ENCODE data around the gene CITED4. TPM values are rescaled to one million over a fixed set of nuclear protein-coding genes. Genes with fewer than 3 reads are reported as not detected.
A peak's percentile ranks its signal among the peaks of the same experiment; 100 is the strongest.

Gene CITED4
- total RNA-seq, 2 experiments from 2014 or later = 4.3 to 5.3 TPM

DNA sequence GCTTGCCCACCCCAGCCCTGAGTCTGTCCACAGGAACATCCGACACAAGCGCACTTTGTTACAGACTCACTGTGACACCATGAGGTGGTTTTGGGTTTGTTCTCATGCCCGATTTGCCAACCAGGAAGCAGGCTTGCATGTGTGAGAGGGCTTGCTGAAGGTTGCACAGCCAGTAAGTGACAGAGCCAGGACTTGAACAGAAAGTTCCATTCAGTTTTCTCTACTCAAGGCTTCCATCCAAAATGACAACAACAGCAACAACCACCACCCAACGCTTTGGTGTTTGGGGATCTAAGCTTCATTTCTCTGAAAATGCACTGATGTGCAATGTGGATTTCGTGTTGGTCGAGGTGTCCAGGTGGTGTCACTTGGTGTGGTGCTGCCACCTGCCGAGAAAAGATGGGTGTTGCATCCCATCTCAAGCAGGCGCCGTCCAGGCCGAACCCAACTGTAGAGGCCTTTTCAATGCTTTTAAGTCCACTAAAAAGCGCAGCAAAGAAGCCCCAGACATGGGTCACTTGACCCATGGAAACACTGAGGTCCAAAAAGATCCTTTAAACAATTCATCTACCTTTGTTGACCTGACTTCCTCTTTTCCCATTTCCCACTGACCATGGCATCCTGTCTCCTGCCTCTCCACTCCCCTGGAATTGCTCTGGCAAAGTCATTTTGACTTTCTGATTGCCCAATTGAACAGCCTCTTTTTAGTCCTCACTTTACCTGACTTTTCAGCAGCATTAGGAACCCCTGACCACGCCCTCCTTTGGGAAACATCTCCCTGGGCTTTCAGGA lies 12.2 kb downstream of the CITED4 start:
- Mint-ChIP-seq H3K27me3 (no peaks in the 10 kb centered on the region), H3K4me1 (peaks cover 10% of the 10 kb centered on the region), H3K4me3 (no peak overlapping the region), H3K9me3 (no peaks in the 10 kb centered on the region), H3K36me3 (no peaks in the 10 kb centered on the region), H3K27ac (no peak overlapping the region)
- peak; percentile 73 for DNase-seq

DNA sequence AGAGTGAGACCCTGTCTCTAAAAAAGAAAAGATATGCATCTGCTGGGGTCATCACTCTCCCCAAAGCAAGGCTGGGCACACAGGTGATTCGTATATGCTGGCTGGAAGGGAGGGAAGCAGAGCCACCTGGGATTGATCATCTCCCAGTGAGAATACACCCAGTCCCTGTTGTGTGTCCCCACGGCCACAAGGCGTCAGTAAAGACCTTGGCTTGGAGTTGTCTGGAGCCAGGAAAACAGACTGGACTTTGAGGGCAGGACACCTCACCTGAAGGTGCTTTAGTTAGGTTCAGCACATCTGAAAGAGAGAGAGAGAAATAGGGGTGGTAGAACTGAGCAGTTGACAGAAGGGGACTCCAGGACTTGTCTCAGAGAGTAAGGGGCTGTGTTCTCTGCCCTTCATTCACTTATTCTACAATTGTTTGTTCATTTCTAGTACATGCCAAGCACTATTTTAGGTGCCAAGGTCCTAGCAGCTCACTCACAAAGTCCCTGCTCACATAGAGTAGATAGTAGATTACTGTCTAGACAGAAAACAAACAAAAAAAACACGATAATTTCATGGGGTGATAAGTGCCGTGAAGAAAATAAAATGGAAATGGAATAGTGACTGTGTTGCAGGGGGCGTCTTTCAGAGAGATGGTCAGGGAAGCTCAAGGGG lies 13.5 kb downstream of the CITED4 start:
- Mint-ChIP-seq H3K4me1 (peaks cover 13% of the 10 kb centered on the region), H3K27me3 (no peaks in the 10 kb centered on the region), H3K4me3 (no peak overlapping the region), H3K27ac (no peak overlapping the region), H3K36me3 (no peaks in the 10 kb centered on the region), H3K9me3 (no peaks in the 10 kb centered on the region)
- DNase-seq = no peak

DNA sequence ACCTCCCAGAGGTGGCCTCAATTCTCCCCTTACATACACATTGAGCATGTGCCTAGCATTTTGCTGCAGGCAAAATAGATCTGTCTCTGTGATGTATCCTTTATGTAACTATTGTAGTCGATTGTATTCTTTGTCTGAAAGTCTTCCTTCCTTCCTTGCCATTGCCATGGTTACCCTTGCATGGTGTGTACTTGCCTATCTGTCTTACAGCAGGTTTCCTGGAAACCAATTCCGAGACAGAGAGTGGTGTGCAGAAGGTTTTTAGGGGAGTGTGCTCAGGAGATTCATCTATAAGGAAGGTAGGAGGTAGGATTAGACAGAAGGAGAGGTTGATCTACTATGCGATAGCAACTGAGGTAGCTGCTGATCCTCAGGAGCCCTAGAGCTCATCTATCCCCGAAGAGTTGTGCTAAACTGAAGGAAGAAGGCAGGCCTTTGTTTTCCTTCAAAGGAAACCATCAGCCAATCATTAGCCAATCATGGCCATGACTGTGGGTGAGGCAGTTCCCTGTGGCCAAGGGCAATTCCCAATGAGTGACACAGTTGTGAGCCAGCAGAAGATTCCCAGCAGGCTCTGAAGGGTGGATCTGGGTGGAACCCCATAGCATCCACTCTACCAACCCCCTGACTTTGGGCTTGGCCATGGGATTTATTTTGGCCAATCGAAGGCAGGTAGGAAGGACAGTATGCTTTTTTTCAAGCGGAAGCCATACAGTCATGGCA lies 15.0 kb downstream of the CITED4 start:
- H3K4me3 Mint-ChIP-seq = no peak overlapping the region
- H3K36me3 Mint-ChIP-seq = no peaks in the 10 kb centered on the region
- peaks cover 13% of the 10 kb centered on the region for H3K4me1 Mint-ChIP-seq
- H3K9me3 Mint-ChIP-seq = peaks cover 4% of the 10 kb centered on the region
- H3K27ac Mint-ChIP-seq = no peak overlapping the region
- DNase-seq = no peak
- H3K27me3 Mint-ChIP-seq = no peaks in the 10 kb centered on the region

DNA sequence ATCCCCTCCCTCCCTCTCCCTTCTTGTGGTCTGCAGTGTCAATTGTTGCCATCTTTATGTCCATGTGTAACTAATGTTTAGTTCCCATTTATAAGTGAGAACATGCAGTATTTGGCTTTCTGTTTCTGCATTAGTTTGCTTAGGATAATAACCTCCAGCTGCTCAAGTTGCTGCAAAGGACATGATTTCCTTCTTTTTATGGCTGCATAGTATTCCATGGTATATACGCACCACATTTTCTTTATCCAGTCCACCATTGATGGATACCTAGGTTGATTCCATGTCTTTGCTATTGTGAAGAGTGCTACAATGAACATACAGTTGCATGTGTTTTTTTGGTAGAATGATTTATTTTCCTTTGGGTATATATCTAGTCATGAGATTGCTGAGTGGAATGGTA lies 16.3 kb downstream of the CITED4 start:
- Mint-ChIP-seq H3K4me3 (no peak overlapping the region), H3K4me1 (peaks cover 19% of the 10 kb centered on the region), H3K9me3 (peaks cover 4% of the 10 kb centered on the region), H3K27me3 (no peaks in the 10 kb centered on the region), H3K27ac (no peak overlapping the region), H3K36me3 (no peaks in the 10 kb centered on the region)
- DNase-seq = no peak

DNA sequence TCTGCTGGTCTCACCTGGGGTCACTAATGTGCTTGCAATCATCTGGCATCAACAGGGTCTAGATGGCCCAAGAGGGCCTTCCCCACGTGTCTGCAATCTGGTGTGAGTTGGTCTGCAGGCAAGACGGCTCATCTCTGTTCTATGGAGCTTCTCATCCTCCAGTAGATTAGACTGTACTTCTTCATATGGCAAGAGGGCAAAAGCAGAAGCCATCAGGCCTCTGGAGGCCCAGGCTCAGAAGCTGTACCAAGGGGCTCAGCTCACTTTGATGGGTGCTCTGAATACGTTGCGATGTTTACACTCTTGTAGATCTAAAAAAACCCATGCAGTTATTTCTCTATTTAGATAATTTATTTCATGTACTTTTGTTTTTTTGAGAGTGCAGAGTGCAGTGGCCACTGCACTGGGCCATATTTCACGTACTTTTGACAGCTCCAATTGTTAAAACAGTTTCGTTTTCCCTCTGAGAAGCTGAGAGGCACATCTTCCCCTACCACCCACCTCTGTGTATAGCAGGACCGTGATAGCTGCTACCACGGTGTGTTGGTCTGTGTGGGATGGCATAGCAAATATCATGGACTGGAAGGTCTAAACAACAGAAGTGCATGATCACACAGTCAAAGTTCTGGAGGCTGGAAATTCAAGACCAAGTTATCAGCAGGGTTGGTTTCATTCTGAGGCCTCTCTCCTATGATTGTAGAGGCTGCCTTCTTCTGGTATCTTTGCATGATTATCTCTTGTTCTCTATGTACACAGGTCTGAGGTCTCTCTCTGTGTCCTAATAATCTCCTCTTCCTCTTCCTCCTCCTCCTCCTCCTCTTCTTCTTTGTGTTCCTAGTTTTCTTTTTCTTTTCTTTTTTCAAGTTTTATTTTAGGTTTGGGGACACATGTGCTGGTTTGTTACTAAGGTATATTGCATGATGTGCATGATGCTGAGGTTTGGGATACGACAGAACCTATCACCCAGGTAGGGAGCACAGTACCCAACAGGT lies 17.0 kb downstream of the CITED4 start:
- no peak for DNase-seq
- Mint-ChIP-seq H3K4me3 (no peak overlapping the region), H3K27ac (no peak overlapping the region), H3K27me3 (no peaks in the 10 kb centered on the region), H3K4me1 (peaks cover 26% of the 10 kb centered on the region), H3K9me3 (peaks cover 4% of the 10 kb centered on the region), H3K36me3 (no peaks in the 10 kb centered on the region)

DNA sequence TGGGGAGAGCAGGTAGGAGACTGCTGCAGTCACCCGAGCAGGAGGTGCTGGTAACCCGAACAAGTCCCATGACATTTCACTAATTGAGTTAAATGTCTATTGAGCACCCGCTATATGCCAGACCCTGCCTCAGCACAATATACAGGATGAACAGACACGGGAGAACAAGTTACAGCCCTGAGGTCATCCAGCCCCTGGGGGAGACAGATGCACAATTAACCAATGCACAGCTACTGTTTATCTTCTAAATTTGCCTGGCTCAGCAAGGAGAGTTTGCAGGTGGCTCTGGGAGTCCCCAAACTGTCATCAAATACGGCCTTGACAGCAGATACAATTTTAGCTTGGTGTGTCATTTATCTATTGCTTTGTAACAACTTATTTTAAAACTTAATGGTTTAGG lies 18.1 kb downstream of the CITED4 start:
- H3K4me3 Mint-ChIP-seq = no peak overlapping the region

DNA sequence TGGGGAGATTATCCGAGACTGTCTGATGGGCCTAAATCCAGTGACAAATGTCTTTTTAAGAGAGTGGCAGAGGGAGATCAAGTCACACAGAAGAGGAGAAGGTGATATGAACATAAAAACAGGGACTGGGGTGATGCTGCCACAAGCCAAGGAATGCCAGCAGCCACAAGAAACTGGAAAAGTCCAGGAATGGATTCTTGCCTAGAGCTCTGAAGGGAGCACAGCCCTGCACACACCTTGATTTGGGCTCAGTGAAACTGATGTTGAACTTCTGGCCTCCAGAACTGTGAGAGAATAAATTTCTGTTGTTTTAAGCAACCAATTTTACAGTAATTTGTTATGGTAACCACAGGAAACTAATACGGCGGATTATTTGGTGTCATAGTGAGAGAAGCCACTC lies 19.5 kb downstream of the CITED4 start:
- Mint-ChIP-seq H3K36me3 (no peaks in the 10 kb centered on the region), H3K27me3 (no peaks in the 10 kb centered on the region), H3K9me3 (peaks cover 4% of the 10 kb centered on the region)

More for the DNA sequence above, 18.1 kb downstream of the CITED4 start:
- no peaks in the 10 kb centered on the region for H3K36me3 Mint-ChIP-seq
- peaks cover 30% of the 10 kb centered on the region for H3K4me1 Mint-ChIP-seq
- no peak for DNase-seq
- H3K27ac Mint-ChIP-seq = no peak overlapping the region
- no peaks in the 10 kb centered on the region for H3K27me3 Mint-ChIP-seq
- peaks cover 4% of the 10 kb centered on the region for H3K9me3 Mint-ChIP-seq

DNA sequence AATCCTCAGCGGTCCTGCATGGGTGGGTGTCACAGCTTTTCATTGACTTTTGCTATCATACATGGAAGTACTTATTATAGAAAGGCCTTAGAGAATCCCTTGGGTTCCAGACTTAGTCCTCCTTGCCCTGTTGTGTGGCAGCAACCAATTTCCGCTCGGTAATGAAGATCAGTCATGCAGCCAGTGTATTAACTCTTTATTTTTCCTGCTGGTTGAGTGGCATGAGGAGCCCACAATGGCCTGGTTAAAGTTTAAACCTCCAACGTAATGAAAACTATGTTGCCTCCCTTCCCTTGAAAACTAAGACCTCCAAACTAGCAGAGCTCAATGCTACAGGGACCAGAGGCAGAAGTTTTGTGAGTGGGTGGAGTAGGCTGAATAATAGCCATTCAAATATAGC lies 20.0 kb downstream of the CITED4 start:
- Mint-ChIP-seq H3K27ac (no peak overlapping the region), H3K27me3 (no peaks in the 10 kb centered on the region), H3K36me3 (no peaks in the 10 kb centered on the region), H3K4me3 (no peak overlapping the region), H3K9me3 (peaks cover 4% of the 10 kb centered on the region), H3K4me1 (peaks cover 31% of the 10 kb centered on the region)
- DNase-seq = no peak

More for the DNA sequence above, 19.5 kb downstream of the CITED4 start:
- no peak for DNase-seq
- H3K27ac Mint-ChIP-seq = no peak overlapping the region
- H3K4me1 Mint-ChIP-seq = peaks cover 31% of the 10 kb centered on the region
- H3K4me3 Mint-ChIP-seq = no peak overlapping the region

DNA sequence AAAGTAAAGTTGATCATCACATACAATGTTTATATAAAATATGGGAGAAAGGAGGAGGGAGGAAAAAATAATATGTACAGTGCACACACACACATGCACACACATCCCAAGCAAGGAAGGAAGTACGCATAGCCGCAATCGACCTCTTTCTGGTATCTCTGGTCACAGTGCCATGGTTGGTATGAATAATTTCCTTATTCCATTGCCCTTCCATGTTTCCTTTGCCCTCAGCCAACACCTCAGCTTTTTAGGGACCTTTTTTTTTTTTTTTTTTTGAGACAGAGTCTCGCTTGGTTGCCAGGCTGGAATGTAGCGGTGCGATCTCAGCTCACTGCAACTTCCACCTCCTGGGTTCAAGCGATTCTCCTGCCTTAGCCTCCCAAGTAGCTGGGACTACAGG lies 20.6 kb downstream of the CITED4 start:
- Mint-ChIP-seq H3K9me3 (peaks cover 4% of the 10 kb centered on the region), H3K27me3 (no peaks in the 10 kb centered on the region), H3K27ac (no peak overlapping the region), H3K4me3 (no peak overlapping the region), H3K36me3 (no peaks in the 10 kb centered on the region), H3K4me1 (peaks cover 31% of the 10 kb centered on the region)
- no peak for DNase-seq

DNA sequence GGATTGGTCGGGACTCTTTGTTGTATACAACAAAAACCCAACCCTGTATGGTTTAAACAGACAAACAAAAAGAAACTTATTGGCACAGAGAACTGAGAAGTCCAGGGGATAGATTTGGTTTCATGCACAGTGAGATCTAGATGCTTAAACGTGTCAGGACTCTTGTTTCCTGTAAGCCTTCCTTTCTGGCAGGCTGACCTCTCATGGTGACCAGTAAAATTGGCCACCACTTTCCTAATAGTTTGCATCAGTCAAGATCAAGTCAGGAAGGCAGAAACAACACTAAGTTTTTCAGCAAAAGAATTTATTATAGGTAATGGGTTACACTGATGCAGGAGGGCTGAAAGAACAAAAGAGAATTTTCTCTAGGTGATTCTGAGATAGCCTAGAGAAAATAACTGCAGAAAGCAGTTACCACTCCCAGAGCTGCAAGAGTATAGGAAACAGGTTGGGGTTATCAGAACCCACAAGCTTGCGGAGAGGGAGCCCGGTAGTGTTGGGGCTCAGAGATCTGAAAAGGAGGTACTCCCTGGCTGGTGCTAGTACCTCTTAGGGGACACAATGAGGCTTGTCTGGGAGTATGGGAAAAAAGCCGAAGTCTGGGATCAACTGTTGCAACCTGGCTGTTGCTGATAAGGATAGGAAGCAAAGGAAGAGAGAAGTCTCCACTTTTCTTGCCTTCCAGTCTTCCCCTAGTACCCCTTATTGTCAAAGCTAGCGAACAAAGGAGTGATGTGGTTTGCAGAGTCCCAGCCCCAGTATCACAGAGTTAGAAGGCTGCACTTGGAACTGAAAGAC lies 21.4 kb downstream of the CITED4 start:
- H3K27ac Mint-ChIP-seq = no peak overlapping the region
- DNase-seq = no peak
- H3K9me3 Mint-ChIP-seq = peaks cover 4% of the 10 kb centered on the region
- H3K36me3 Mint-ChIP-seq = no peaks in the 10 kb centered on the region
- H3K4me1 Mint-ChIP-seq = peaks cover 31% of the 10 kb centered on the region
- no peaks in the 10 kb centered on the region for H3K27me3 Mint-ChIP-seq
- H3K4me3 Mint-ChIP-seq = no peak overlapping the region

DNA sequence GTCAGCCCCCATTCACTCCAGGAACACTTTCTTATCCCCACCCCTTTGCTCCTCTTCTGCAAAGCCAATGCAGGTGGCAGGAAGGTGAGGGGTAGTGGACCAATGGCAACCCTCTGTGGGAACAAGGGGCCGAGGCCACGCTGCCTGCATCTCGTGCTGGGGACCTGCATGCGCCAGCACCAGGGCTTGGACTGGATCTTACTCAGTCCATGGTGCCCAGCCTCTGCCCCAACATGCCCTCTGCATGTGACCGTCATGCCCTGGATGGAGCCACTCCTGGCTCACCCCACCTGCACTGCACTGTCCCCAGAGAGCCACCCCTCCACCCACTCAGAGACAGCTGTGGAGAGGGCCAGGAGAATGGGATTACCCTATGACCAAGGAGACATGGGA lies 22.2 kb downstream of the CITED4 start:
- Mint-ChIP-seq H3K4me1 (peaks cover 25% of the 10 kb centered on the region), H3K9me3 (peaks cover 4% of the 10 kb centered on the region), H3K27me3 (no peaks in the 10 kb centered on the region), H3K36me3 (no peaks in the 10 kb centered on the region), H3K27ac (no peak overlapping the region), H3K4me3 (no peak overlapping the region)
- DNase-seq = no peak

DNA sequence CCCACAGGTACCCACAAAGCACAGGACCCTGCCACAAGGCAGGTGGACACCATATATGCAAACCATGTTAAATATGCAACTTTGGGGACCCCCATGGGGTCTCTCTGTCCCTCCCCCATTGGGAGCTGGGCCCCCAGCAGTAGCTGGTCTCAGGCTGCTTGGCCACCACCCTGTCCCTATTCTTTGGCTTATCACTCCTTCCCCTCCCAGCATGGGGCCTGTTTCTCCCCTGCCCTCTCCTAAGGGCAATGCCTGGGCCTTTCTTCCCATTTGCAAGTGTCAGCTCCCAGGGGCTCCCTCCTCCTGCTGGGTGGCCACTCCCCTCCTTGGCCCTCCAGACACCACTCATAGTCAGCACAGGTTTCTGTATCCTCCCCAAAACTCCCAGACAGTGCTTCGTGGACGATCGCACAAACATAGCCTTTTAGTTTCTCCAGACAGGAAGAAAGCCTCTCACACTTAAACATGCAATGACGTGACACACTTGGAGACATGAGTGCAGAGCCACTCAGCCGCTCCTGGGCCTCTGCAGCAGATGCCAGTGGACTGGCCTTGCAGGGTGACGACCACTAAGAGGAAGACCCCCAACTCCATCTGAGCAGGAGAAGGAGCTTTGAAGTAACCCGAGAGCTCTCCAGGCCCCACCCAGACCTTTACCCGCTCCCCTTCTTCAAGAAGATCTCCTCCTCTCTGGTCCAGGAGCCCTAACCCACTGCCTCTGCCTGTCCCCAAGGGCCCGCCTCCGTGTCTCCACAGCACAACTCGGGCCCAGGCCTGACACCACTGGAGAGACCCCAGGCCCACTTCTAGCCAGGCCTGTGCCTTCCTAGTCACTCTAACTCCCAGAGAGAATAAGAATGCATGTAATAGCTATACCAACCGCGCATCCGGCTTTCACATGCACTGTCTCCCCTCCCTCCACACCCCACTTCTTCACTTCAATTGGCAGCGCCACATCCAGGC lies 22.9 kb downstream of the CITED4 start:
- Mint-ChIP-seq H3K27ac (no peak overlapping the region), H3K36me3 (no peaks in the 10 kb centered on the region), H3K9me3 (peaks cover 4% of the 10 kb centered on the region), H3K4me3 (no peak overlapping the region), H3K4me1 (peaks cover 22% of the 10 kb centered on the region), H3K27me3 (no peaks in the 10 kb centered on the region)
- DNase-seq = no peak
